Measurements from ENCODE around the gene BMP7.
"Not testable (repeated sequence)": the region's sequence is repeated elsewhere in the genome, so short reads cannot be mapped to it uniquely, and the experiment has no call there.

The BMP7 gene

DNA sequence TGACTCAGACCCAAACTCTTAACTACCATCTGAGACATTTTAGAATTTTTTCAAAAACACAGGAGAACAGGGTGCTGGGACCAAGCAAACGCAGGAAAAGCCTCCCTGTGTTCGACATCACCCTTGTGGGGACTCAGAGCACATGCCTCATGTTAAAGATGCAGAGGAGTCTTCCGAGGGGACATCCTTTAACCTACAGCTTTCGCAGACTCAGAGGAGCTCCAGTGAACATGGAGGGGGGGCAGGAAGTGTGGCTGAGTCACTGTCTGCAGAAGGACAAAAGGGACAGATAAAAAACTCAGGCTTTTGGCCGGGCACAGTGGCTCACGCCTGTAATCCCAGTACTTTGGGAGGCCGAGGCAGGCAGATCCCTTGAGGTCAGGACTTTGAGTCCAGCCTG is 15.1 kb downstream of the BMP7 start:
- no peak for DNase-seq (ENCODE audit: extremely low read depth in 1 of 2, low read depth in 1 of 2)

DNA sequence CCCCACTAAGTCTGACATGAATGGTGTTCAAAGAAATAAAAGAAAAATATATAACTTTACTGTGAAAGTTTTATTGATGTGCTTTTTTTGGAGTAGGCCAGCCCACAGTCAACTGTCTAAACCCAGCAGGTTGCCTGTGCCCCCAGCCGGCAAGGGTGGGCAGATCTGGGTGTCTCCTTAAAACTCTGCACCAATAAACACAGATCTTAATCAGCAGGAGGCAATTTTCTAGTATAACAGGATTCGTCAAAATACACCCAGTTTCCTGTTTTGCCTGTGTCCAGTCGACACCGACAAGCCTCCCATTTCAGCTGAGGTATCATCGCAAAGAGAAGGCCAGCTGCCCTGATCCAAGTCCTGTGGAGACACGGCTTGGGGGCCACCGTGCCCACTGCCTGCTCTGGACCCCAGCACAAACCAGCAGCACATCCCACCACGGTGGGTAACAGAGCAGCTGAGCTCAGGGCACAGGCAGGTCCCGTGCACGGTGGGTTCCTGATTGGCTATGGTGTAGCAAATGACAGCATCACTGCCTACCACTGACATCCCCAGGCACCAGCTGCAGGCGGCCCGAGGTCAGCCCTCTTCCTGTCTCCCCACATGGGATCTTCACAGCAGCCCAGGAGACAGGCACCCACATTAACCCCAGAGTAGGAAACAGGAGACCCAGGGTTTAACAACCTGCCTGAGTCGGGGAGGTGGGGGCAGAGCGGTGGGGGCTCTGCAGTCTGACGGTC is 15.7 kb downstream of the BMP7 start:
- DNase-seq (ENCODE audit: extremely low read depth in 1 of 2, low read depth in 1 of 2), result peak in 1 of 2 donors; percentile 8

DNA sequence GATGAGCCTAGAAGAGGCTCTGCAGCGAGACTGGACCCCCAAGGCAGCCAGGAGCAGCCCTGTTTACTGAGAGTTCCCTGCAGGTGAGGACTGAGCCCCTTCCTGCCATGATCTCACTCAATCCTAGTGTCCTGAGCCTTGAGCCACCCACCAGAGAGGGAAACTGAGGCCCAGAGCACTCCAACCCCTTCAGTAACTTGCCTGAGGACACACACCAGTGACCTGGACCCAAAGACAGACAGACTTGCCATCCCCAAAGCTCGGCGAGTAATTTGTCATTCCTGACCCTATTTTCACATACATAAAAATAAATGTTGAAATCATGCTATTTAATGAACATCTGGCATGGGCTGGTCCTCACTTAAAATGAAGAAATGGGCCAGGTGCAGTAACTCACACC is 16.7 kb downstream of the BMP7 start:
- no peak for DNase-seq (ENCODE audit: extremely low read depth in 1 of 2, low read depth in 1 of 2)

DNA sequence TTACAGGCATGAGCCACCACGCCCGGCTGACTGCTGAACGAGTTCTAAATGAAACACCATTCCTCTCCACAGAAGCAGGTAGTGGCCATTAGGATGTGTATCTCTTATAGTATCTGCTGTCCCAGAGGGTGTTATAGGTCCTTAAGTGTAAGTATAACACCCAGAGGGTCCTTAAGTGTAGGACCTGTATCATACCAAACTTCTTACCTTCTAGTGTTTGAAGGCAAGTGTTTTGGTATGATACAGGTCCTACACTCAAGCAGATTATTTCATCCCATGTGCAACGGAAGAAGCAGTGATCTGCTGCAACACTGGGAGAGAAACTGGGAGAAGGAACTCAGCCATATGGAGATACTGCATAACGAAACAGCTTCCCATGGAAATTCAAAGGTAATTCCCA is 17.4 kb downstream of the BMP7 start:
- no peak for DNase-seq (ENCODE audit: extremely low read depth in 1 of 2, low read depth in 1 of 2)

DNA sequence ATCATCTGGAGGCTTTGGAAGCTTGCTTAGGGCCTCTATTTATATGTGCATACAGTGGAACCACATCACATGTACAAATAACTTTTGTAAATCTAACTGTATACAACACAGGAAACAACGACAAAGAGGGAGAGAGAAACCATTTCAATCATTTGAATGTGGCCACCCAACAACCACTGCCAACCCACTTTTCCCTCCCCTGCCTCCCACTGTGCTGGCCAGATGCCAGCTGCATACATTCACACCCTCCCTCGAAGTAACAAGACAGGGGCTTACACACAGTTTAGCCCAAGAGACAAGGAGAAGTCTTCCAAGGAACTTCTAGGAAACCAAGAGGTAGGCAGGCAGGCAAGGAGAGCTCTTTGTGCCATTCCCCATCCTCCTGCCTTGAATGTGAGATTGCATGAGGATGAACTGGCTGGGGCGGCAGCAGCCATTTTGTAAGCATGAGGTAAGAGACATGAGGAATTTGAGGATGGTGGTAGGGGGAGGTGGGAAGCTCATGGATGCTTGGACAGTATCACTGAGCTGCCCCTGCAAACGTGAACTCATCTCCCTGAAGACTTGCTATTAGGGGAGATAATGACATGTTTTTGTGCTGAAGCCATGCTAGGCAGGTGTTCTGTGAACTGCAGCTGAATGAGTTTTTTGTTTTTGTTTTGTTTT is 18.2 kb downstream of the BMP7 start:
- no peak for DNase-seq (ENCODE audit: extremely low read depth in 1 of 2, low read depth in 1 of 2)

DNA sequence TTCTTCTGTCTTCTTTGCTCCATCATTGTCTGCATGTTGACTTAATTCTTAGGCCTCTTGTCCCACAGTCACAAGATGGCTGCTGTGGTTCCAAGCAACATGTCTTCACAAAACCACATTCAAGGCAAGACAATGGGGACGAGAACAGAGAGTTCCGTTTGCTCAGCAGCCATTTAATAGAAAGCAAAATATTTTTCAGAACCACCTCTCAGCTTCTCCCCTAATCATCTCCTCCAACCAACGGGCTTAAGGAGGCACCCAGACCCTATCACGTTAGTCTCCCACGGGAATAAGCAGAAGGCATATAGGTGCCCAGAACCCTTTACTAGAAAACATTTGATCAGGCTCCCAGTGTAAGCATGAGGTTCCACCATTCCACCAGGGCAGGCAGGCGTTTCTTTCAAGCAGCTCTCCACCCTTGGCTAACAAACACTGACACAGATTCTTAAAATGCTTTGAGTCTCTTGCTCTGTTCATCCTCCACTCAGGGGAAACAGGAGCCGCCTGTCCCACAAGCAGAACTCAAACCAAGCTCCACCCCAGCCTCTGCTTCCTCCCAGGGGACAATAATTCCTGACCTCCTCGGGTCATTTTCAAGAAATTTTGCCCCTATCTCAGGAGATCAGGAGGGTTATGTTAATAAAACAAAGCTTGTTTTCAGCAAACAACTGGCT is 19.0 kb downstream of the BMP7 start:
- DNase-seq (ENCODE audit: extremely low read depth in 1 of 2, low read depth in 1 of 2), result no peak

DNA sequence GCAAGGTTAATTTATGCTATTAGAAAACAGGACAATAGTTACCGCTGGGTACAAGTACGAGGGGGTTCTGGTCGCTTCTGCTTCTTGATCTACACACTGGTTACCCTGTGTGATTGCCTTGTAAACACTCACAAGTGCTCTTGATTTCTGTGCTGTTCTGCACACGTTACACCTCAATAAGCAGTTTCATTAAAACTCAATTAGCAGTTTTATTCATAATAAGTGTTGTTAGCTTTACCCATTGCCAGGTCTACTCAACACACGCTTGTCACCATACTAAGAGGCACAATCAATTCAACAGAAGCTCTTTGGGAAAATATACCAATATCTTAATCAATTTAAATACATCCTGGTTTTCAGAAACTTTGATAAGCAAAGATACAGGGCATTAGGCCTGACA is 20.4 kb downstream of the BMP7 start:
- no peak for DNase-seq (ENCODE audit: extremely low read depth in 1 of 2, low read depth in 1 of 2)

DNA sequence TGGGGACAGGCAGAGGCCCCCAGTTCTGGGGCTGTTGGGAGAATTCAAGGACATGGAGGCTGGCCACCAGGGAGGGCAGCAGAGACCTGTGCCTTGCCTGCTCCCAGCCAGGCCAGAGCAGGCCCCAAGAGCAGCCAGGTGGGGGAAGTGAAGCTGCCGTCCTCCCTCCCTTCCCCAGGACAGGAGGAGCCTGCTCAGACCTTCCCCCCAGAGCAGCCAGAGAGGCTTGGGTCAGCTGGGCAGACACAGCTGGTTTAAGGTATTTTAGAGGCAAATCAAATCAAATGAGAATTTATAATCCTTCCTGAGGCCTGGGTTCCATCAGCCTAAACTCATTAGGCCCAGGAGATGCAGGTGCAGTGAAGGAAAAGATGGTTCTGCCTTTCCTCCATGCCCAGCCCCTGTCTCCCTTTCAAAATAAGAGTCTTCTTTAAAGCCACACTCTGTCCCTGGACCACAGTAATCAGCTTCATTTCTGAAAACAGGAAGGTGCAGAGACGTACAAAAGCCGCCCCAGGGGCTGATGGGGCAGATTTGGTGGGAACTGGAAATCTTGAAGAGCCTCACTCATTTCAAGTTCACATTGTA is 21.7 kb downstream of the BMP7 start:
- no peak for DNase-seq (ENCODE audit: extremely low read depth in 1 of 2, low read depth in 1 of 2)

DNA sequence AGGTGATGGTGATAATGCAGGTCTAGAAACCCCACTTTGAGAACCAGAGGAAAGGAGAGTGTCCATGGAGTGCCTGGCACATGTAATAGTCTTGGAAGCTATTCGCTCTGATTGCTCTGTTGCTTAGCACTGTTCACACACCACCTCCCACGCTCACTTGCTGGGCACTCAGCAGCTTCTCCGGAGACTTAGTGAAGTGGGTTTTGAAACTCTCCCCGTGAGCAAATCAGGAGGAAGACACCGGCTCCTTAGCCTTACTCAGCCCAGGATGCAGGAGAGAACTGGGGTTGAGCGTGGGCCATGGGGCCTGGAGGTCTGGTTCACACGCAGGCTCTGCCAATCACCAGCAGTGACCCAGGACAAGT is 22.2 kb downstream of the BMP7 start:
- no peak for DNase-seq (ENCODE audit: extremely low read depth in 1 of 2, low read depth in 1 of 2)

DNA sequence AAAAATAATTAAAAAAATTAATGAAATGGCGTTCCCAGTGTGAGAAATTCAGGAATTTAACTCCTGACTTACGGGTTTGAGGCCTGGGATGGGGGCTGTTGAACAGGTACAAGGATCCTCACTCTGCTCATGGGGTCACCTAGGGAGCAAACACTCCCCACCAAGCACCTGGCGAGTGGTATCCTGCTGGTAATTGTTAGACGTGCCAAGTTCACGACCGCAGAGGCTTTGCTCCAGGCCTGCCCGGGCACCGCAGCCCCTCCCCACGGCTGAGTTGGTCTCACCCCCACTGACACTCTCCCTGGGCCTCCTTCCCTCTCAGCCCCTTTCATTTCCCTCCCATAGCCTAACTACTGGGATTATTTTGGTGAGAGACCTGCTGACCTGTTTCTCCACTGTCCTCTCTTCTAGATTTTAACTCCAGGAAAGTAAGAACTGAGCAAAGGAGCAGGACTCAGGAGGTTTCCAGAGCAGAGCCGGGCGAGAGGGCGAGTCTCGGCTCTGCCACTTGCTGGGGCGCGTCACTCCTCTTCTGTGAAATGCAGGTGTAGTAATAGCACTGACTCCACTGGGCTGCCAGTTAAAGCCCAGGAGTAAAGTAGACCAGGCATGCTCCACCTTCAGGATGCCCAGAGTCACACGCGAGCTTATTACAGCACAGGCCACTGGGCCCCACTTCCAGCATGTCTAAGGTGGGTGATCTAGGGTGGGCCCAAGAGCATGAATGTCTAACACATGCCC is 22.8 kb downstream of the BMP7 start:
- no peak for DNase-seq (ENCODE audit: extremely low read depth in 1 of 2, low read depth in 1 of 2)

DNA sequence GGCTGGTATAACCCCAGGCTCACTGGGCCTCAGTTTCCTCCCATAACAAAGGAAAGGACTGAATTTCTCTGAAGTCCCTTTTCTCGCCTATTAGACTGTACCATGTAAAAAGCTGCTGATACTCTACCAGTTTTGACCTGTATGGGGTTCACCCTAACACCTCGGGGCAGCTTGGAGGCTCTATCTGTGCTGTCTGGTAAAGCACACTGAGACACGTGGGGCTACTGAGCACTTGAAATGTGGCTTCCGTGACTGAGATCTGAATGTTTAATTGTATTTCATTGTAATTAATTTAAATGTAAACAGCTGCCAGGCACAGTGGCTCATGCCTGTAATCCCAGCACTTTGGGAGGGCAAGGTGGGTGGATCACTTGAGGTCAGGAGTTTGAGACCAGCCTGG is 24.0 kb downstream of the BMP7 start:
- no peak for DNase-seq (ENCODE audit: extremely low read depth in 1 of 2, low read depth in 1 of 2)

DNA sequence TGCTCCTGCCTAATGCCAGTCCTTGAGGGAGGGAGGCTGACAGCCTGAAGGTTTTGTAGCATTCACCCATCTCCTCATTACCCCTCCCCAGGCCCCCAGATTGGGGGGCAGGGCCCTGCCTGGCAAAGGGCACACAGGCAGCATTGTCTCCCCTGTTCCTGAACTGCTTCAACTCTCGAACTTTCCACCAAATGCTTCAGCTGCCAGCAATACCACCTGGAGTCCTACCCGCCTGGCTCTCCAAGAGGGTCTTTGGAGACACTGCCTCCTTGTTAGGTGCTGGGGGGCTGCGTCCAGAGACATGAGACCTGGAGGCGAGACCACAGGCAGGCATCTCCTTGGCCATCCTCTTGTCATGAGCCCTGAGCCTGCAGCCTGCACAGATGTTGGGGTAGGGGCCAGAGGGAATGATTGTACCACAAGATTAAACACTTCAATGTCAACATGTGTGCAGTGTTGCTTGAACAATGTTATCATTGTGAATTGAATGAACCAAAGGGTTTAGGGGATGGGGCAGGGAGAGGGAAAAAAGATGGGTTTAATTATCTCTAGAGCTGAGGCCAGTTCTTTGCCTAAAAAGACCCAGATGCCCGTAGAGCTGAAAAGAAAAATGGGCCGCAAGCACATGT is 25.0 kb downstream of the BMP7 start:
- DNase-seq (ENCODE audit: extremely low read depth in 1 of 2, low read depth in 1 of 2), result no peak

DNA sequence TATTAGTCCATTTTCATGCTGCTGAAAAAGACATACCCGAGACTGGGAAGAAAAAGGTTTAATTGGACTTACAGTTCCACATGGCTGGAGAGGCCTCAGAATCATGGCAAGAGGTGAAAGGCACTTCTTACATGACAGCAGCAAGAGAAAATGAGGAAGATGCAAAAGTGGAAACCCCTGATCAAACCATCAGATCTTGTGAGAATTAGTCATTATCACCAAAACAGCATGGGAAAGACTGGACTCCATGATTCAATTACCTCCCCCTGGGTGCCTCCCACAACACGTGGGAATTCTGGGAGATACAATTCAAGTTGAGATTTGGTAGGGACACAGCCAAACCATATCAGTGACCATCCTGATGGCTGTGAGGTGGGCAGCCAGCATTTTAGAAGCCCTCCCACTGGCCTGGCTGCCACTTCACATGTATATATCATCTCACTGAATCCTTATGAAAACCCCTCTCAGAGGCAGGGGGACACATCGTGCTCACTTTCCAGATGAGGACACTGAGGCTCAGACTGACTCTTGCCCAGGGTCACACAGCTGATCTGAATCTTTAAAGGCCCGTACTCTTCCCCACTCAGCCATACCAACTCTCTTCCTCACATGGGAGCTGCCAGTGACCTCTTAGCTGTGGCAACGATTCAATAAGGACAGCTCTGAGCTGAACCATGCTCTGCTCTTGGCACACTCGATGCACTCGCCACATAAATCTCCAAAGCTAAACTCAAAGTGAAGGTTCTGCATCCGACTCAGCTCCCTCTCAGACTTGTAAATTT is 25.7 kb downstream of the BMP7 start:
- no peak for DNase-seq (ENCODE audit: extremely low read depth in 1 of 2, low read depth in 1 of 2)

DNA sequence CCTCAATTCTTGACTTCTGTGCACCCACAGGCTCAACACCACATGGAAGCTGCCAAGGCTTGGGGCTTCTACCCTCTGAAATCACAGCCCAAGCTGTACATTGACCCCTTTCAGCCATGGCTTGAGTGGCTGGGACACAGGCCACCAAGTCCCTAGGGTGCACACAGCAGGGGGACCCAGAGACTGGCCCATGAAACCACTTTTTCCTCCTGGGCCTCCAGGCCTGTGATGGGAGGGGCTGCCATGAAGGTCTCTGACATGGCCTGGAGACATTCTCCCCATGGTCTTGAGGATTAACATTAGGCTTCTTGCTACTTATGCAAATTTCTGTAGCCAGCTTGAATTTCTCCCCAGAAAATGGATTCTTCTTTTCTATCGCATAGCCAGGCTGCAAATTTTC is 26.7 kb downstream of the BMP7 start:
- not testable (repeated sequence) for DNase-seq (ENCODE audit: extremely low read depth in 1 of 2, low read depth in 1 of 2)

DNA sequence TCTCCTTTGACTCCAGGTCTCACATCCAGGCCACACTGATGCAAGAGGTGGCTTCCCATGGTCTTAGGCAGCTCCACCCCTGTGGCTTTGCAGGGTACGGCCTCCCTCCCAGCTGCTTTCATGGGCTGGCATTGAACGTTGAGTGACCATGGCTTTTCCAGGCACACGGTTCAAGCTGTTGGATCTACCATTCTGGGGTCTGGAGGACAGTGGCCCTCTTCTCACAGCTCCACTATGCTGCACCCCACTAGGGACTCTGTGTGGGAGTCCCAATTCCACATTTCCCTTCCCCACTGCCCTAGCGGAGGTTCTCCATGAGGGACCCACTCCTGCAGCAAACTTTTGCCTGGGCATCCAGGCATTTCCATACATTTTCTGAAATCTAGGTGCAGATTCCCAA is 27.1 kb downstream of the BMP7 start:
- DNase-seq (ENCODE audit: extremely low read depth in 1 of 2, low read depth in 1 of 2), result not testable (repeated sequence)

DNA sequence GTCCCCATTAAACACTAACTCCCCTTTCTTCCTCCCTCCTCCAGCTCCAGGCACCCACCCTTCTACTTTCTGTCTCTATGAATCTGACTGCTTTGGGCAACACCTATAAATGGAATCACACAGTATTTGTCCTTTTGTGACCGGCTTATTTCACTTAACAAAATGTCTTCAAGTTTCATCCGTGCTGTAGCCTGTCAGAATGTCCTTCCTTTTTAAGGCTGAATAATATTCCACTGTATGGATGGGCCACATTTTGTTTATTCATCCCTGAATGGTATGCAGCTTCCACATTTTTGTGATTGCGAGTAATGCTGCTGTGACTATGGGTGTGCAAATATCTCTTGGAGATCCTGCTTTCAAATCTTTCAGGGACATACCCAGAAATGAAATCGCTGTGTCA is 28.4 kb downstream of the BMP7 start:
- no peak for DNase-seq (ENCODE audit: extremely low read depth in 1 of 2, low read depth in 1 of 2)

DNA sequence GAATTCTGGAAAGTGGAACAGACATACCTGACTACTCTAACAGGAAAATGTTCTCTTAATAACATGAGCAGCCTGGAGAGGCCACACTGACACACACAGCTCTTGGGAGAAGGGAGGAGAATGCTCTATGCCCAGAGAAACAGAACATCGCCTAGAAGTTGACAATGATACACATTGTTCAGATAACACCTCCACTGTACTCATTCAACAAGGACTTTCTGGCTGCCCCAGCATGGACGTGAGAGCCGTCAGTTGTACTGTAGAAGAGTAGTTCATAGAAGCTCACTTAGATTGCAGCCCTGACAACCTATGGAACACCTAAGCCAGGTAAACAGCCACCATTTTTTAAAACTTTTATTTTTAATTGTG is 28.9 kb downstream of the BMP7 start:
- no peak for DNase-seq (ENCODE audit: extremely low read depth in 1 of 2, low read depth in 1 of 2)

DNA sequence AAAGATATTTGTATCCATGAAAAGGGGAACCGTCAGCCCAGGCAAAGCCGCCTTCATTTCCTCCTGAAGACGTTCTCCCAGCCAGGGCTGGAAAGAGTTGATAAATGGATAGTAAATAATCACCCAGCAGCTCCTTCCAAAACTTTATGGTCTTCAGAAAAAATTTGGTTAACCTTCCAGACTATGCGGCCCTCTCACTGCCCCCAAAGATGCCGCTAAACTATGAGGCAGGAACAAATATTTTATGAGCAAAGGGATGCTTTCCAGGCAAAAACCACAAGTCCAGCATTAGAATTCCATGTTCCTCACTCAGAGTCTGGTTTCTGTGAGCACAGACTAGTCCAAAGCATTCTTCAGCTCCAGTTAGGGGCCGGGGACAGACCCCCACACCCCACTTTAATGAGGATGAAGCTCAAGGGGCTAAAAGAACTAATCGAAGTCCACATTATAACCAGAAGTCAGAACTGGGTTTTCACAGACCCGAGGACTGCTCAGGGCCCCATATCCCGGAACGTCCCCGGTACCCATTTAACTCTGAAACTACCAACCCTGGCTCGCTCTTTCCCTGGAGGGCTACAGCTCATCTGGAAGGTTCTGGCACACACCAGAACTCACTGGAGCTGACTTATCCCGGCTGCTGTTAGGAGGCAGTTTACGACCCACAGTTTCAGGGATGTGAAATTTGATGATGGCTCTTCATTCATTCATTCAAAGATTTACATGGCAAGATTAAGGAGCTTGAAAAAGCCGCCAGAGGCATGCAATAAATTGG is 29.4 kb downstream of the BMP7 start:
- DNase-seq (ENCODE audit: extremely low read depth in 1 of 2, low read depth in 1 of 2), result no peak

DNA sequence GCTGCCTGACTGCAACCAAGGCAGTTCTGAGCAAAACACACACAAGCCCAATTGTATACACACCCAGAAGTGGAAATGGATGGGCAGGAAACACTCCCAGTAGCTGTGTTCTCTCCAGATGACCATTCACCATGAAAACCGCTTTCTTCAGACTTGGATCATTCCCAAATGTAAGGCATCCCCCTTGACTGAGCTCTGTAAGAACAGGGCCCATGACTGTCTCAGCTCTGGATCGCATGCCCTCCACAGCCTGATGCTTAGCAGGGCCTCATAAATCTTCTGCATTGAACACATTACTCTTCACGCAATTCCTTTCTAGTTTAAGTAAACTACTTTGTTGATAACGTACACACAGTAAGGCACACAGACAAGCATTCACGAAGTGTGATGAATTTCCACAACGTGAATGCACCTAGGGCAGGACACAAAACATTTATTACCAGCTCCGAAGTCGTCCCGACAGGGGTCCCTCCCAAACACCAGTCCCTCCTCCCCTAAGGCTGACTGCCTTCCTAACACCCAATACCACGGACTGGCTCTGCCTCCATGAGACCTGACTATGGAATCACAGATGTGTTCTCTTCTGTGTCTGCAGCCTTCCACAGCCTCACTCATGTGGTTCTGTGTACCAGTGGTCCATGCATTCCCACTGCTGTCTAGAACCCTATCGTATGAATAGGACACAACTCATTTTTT is 31.7 kb downstream of the BMP7 start:
- DNase-seq (ENCODE audit: extremely low read depth in 1 of 2, low read depth in 1 of 2), result no peak

Data from stimulated activated CD8-positive, alpha-beta memory T cell treated with anti-CD3 and anti-CD28 coated beads, Interleukin-7, amount 100 ng/mL, for 48 hours (primary cell).